IPS-20b (cell line): ENCODE measurements around the gene CPA2.

Experiments used
- H3K27ac ChIP-seq: one replicate; pipeline ENCODE4 v1.5.1; 2013; ENCODE audit warnings: low read length
- H3K27me3 ChIP-seq: 2 replicates; pipeline ENCODE4 v1.6.1; 2013; ENCODE audit warnings: mild to moderate bottlenecking, low read length, inconsistent platforms; ENCODE audit not compliant: insufficient read depth
- H3K36me3 ChIP-seq: 2 replicates; pipeline ENCODE4 v1.6.1; 2013; ENCODE audit warnings: low read depth, mild to moderate bottlenecking, inconsistent platforms, low read length, moderate library complexity; ENCODE audit not compliant: insufficient read depth
- H3K4me1 ChIP-seq: 2 replicates; pipeline ENCODE4 v1.6.1; 2013; ENCODE audit warnings: mild to moderate bottlenecking, control low read depth, inconsistent platforms, low read length, moderate library complexity; ENCODE audit not compliant: insufficient read depth
- H3K4me3 ChIP-seq: 2 replicates; pipeline ENCODE4 v1.5.1; 2013; ENCODE audit warnings: mild to moderate bottlenecking, low read length, inconsistent platforms
- H3K9ac ChIP-seq: 2 replicates; pipeline ENCODE4 v1.6.1; 2013; ENCODE audit warnings: low read depth, mild to moderate bottlenecking, inconsistent platforms, low read length, moderate library complexity
- H3K9me3 ChIP-seq: 2 replicates; pipeline ENCODE4 v1.6.1; 2013; ENCODE audit warnings: mild to moderate bottlenecking, low read depth, low read length, inconsistent platforms; ENCODE audit not compliant: insufficient read depth

The CPA2 gene

GRCh38 chr7:130288829-130289228 is 22.2 kb downstream of the CPA2 start:
- H3K4me1 ChIP-seq, result no peaks in the 10 kb centered on the region
- H3K36me3 ChIP-seq, result no peaks in the 10 kb centered on the region
- no peaks in the 10 kb centered on the region for H3K27me3 ChIP-seq
- H3K4me3 ChIP-seq, result no peak overlapping the region
- H3K9ac ChIP-seq, result no peak overlapping the region
- no peaks in the 10 kb centered on the region for H3K9me3 ChIP-seq
- no peak overlapping the region for H3K27ac ChIP-seq

- Histone ChIP-seq H3K4me3 (no peak overlapping the region), H3K9me3 (no peaks in the 10 kb centered on the region), H3K4me1 (no peaks in the 10 kb centered on the region), H3K36me3 (no peaks in the 10 kb centered on the region), H3K27me3 (no peaks in the 10 kb centered on the region), H3K9ac (no peak overlapping the region), H3K27ac (no peak overlapping the region)
Observed at GRCh38 chr7:130289478-130289877, 22.8 kb downstream of the CPA2 start.

GRCh38 chr7:130290745-130291144 is 24.1 kb downstream of the CPA2 start:
- no peak overlapping the region for H3K4me3 ChIP-seq
- H3K27ac ChIP-seq, result no peak overlapping the region
- H3K9me3 ChIP-seq, result no peaks in the 10 kb centered on the region
- H3K9ac ChIP-seq, result no peak overlapping the region
- no peaks in the 10 kb centered on the region for H3K4me1 ChIP-seq
- H3K36me3 ChIP-seq, result no peaks in the 10 kb centered on the region
- no peaks in the 10 kb centered on the region for H3K27me3 ChIP-seq

GRCh38 chr7:130292682-130293257 is 26.1 kb downstream of the CPA2 start, which contains the start of gene CPA4:
CPA4 (plus strand) TSS chr7:130293161; CDS start chr7:130293181, 20 bp downstream.
- no peaks in the 10 kb centered on the region for H3K27me3 ChIP-seq
- no peak within 1 kb of the TSS for H3K4me3 ChIP-seq
- no peak within 1 kb of the TSS for H3K27ac ChIP-seq
- H3K36me3 ChIP-seq, result no peaks in the 10 kb centered on the region
- no peaks in the 10 kb centered on the region for H3K9me3 ChIP-seq
- H3K9ac ChIP-seq, result no peak within 1 kb of the TSS
- H3K4me1 ChIP-seq, result no peaks in the 10 kb centered on the region

- no peaks in the 10 kb centered on the region for H3K4me1 ChIP-seq
- no peaks in the 10 kb centered on the region for H3K36me3 ChIP-seq
- H3K9ac ChIP-seq, result no peak overlapping the region
- no peak overlapping the region for H3K27ac ChIP-seq
- no peaks in the 10 kb centered on the region for H3K9me3 ChIP-seq
- no peak overlapping the region for H3K4me3 ChIP-seq
- no peaks in the 10 kb centered on the region for H3K27me3 ChIP-seq
Observed at GRCh38 chr7:130293521-130293920, 26.9 kb downstream of the CPA2 start.

- Histone ChIP-seq H3K4me3 (no peak overlapping the region), H3K9ac (no peak overlapping the region), H3K4me1 (no peaks in the 10 kb centered on the region)
Observed at GRCh38 chr7:130294314-130294713, 27.7 kb downstream of the CPA2 start.

GRCh38 chr7:130296221-130296951 is 29.7 kb downstream of the CPA2 start:
- Histone ChIP-seq H3K4me1 (no peaks in the 10 kb centered on the region), H3K27me3 (no peaks in the 10 kb centered on the region), H3K9ac (no peak overlapping the region), H3K36me3 (no peaks in the 10 kb centered on the region), H3K27ac (no peak overlapping the region), H3K9me3 (no peaks in the 10 kb centered on the region), H3K4me3 (no peak overlapping the region)

More at GRCh38 chr7:130294314-130294713, 27.7 kb downstream of the CPA2 start:
- H3K9me3 ChIP-seq, result no peaks in the 10 kb centered on the region
- H3K27me3 ChIP-seq, result no peaks in the 10 kb centered on the region
- no peak overlapping the region for H3K27ac ChIP-seq
- H3K36me3 ChIP-seq, result no peaks in the 10 kb centered on the region

- no peaks in the 10 kb centered on the region for H3K9me3 ChIP-seq
- H3K36me3 ChIP-seq, result no peaks in the 10 kb centered on the region
- no peaks in the 10 kb centered on the region for H3K4me1 ChIP-seq
- no peak overlapping the region for H3K27ac ChIP-seq
- no peaks in the 10 kb centered on the region for H3K27me3 ChIP-seq
- no peak overlapping the region for H3K9ac ChIP-seq
- no peak overlapping the region for H3K4me3 ChIP-seq
Observed at GRCh38 chr7:130297628-130298543, 31.2 kb downstream of the CPA2 start.

- Histone ChIP-seq H3K36me3 (no peaks in the 10 kb centered on the region), H3K4me3 (no peak overlapping the region), H3K4me1 (no peaks in the 10 kb centered on the region), H3K27me3 (no peaks in the 10 kb centered on the region), H3K9ac (no peak overlapping the region), H3K9me3 (no peaks in the 10 kb centered on the region), H3K27ac (no peak overlapping the region)
Observed at GRCh38 chr7:130298544-130299326, 32.1 kb downstream of the CPA2 start.

- Histone ChIP-seq H3K9me3 (no peaks in the 10 kb centered on the region), H3K36me3 (no peaks in the 10 kb centered on the region), H3K4me3 (no peak overlapping the region), H3K4me1 (no peaks in the 10 kb centered on the region), H3K27me3 (no peaks in the 10 kb centered on the region), H3K27ac (no peak overlapping the region), H3K9ac (no peak overlapping the region)
Observed at GRCh38 chr7:130299866-130300265, 33.2 kb downstream of the CPA2 start.

- H3K27ac ChIP-seq, result no peak overlapping the region
- H3K4me3 ChIP-seq, result no peak overlapping the region
- no peak overlapping the region for H3K9ac ChIP-seq
- no peaks in the 10 kb centered on the region for H3K9me3 ChIP-seq
- H3K4me1 ChIP-seq, result no peaks in the 10 kb centered on the region
- no peaks in the 10 kb centered on the region for H3K27me3 ChIP-seq
- no peaks in the 10 kb centered on the region for H3K36me3 ChIP-seq
Observed at GRCh38 chr7:130301501-130302020, 34.9 kb downstream of the CPA2 start.
